ENCODE results near the gene LRP6.

Gene LRP6

DNA sequence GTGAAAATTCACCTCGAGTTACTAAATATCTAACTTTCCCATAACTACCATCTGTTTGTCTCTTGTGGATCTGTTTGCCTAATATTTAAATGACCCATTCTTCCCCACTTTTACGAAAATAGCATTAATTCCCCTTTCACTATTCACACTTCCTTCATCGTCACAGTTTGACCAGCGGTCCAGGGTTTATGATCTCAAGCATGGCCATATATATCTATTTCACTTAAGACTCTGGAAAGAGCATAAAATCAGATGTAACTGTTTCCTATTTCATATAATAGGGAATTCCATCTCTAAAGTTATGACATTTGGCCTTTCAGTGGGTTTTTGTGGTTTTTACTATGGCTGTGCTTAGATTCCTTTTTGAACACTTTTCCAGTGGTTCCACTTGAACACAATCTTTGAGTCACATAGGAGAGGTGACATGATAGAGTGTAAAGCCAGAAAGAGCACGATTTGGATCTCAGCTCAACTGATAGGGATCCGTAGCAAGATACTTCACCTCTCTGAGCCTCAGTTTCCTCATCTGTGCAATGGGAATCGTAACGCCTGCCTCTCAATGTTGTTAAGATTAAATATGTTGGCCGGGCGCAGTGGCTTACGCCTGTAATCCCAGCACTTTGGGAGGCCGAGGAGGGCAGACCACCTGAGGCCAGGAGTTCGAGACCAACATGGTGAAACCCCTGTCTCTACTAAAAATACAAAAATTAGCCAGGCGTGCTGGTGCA, 196.9 kb downstream of the LRP6 start:
- no peak for DNase-seq

DNA sequence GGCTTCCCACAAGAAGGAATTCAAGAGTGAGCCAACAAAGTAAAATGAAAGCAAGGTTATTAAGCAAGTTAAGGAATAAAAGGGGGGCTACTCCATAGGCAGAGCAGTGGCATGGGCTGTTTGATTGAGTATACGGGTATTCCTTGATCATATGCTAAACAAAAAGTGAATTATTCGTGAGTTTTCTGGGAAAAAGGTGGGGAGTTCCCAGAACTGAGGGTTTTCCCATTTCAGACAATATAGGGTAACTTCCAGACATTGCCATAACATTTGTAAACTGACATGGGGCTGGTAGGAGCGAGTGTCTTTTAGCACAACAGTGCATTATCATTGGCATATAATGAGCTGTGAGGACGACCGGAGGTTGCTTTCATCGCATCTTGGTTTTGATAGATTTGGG, 198.1 kb downstream of the LRP6 start:
- no peak for DNase-seq
